ENCODE results near the gene UNC119. TPM values are rescaled to one million over a fixed set of nuclear protein-coding genes. Genes with fewer than 3 reads are reported as not detected.
A peak's percentile ranks its signal among the peaks of the same experiment; 100 is the strongest.

The UNC119 gene
- total and polyA plus RNA-seq, 9 donors = 15.6 to 20.7 (median 17.6) TPM

DNA sequence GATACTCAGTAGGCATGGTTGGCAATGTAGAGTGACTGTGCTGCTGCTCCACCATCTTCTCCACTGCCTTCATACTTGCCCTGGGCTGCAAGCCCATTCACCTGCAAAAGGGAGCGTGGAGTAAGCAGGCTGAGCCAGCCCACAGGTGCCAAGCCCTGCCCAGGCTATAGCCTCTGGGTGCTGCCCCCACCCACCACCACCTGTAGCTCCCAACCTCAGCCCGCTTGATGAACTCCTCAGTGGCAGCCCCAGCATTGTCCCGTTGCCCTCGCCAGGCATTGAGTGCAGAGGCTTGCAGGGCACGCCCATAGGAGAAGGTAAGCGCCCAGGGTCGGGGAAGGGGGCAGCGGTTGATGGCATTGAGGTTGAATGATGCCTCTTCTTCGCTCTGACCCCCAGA lies 21.1 kb upstream of the UNC119 start:
- Histone ChIP-seq H3K36me3 (ENCODE audit: control insufficient read depth, insufficient read depth, low read length) (peaks cover 10% of the 10 kb centered on the region), H3K9me3 (replicated peaks; ENCODE audit: control insufficient read depth, low read depth, low read length) (no peaks in the 10 kb centered on the region), H3K4me1 (ENCODE audit: control insufficient read depth, insufficient read depth, low read length) (peaks cover 19% of the 10 kb centered on the region), H3K27ac (ENCODE audit: low read length) (no peak overlapping the region), H3K4me3 (ENCODE audit: low read length) (no peak overlapping the region), H3K27me3 (ENCODE audit: control insufficient read depth, insufficient read depth, low read length) (no peaks in the 10 kb centered on the region)
- no peak for DNase-seq
- 96% methylated on average over 9 of the region's 9 CpGs for WGBS (ENCODE audit: insufficient coverage)

DNA sequence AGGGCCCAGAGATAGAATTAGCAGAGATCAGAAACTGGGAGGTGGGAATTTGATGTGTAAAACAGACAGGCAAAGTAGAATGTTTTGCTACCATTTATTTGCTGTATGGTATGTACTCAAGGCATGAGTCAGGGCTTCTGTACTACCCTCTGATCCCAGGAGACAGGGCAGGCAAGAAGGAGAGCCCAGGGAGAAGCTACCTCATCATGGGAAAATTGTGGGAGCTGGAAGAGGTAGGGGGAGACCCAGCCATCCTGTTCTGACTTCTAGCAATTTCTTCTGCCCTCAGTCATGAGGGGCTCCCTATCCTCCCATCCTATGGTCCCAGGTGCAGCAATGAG lies 20.6 kb upstream of the UNC119 start:
- Histone ChIP-seq H3K4me3 (ENCODE audit: low read length) (no peak overlapping the region), H3K36me3 (ENCODE audit: control insufficient read depth, insufficient read depth, low read length) (peaks cover 6% of the 10 kb centered on the region), H3K27me3 (ENCODE audit: control insufficient read depth, insufficient read depth, low read length) (no peaks in the 10 kb centered on the region), H3K4me1 (ENCODE audit: control insufficient read depth, insufficient read depth, low read length) (peaks cover 19% of the 10 kb centered on the region), H3K27ac (ENCODE audit: low read length) (no peak overlapping the region), H3K9me3 (replicated peaks; ENCODE audit: control insufficient read depth, low read depth, low read length) (no peaks in the 10 kb centered on the region)
- DNase-seq = no peak

DNA sequence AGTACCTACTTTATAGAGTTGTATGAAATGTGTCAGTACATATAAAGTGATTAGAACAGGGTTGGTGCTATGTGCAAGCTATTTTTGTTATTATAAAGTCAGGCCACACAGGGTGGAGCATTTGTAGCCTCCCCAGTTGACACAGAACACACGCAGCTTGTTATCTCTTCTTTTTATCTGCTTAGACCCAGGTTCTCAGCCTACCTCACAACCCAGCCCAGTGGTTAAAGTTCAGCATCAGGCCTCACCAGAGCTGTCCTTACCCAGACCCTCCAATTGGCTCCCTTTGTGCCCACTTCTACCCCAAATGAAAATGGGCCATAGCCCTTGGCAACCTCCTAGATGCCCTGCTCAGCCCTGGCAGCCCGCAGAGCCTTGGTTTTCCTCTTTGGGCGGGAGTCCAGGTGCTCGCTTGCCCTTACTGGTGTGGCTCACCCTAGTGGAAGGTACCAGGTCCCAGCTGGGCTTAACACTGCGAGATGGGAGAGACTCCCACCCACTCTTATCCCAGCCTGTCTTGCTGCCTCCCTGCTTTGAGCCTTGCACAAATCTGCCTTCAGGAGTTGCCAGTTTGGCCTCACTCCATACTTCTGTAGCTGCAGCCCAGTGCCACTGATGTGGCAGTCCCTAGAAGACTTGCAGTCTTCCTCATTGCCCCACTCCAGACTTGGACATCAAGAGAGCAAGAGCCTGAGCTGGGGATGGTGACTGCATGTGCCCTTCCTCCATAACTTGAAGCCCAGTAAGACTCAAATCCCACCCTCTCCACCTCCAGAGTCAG lies 20.0 kb upstream of the UNC119 start:
- 79% methylated on average over 5 of the region's 5 CpGs for WGBS (ENCODE audit: insufficient coverage)
- Histone ChIP-seq H3K27me3 (ENCODE audit: control insufficient read depth, insufficient read depth, low read length) (no peaks in the 10 kb centered on the region), H3K9me3 (replicated peaks; ENCODE audit: control insufficient read depth, low read depth, low read length) (no peaks in the 10 kb centered on the region), H3K4me1 (ENCODE audit: control insufficient read depth, insufficient read depth, low read length) (peaks cover 19% of the 10 kb centered on the region), H3K27ac (ENCODE audit: low read length) (no peak overlapping the region), H3K4me3 (ENCODE audit: low read length) (no peak overlapping the region), H3K36me3 (ENCODE audit: control insufficient read depth, insufficient read depth, low read length) (peaks cover under 1% of the 10 kb centered on the region)
- DNase-seq = no peak

DNA sequence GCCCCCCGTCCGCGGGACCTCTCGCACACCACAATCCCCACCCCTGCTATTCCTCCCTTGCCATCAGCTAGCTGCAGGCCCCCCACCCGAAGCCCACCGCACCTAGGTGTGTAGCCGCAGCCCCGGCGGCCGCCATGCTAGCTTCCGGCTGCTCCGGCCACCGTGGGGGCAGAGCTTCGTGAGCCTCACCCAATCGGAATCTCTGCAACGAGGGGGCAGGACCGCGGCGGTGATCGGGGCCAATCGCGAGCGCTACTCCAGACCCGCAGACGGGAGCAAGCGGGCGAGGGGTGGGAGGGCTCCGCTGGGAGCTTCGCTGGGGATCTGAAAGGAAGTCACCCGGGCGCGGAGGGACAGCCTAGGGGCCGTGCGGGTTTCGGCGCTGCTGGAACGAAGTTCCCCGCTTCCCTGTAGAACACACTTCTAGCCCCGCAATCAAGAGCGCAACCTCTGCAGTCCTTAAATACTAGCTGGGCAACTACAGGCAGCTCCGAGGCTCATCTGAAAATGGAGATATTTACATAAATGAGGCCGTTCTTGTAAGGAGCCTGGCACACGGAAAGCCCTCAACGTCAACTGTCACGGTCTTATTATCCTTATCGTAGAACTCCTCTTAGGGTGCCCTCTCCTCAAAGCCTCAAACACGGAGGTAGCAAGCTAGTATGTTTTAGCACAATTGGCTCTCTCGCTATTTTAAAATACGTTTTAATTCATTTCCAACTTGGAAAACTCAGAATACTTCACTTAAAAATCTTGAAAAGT lies 19.1 kb upstream of the UNC119 start, which contains the start of gene PIGS:
Gene PIGS (minus strand): TSS at position 164 of the 762 bp plus-strand sequence. CDS start 28 bp downstream, at position 136.
- Histone ChIP-seq H3K4me3 (ENCODE audit: low read length) (peak within 1 kb of the TSS; percentile 97), H3K27me3 (ENCODE audit: control insufficient read depth, insufficient read depth, low read length) (no peaks in the 10 kb centered on the region), H3K4me1 (ENCODE audit: control insufficient read depth, insufficient read depth, low read length) (peaks cover 13% of the 10 kb centered on the region), H3K9me3 (replicated peaks; ENCODE audit: control insufficient read depth, low read depth, low read length) (no peaks in the 10 kb centered on the region), H3K36me3 (ENCODE audit: control insufficient read depth, insufficient read depth, low read length) (no peaks in the 10 kb centered on the region), H3K27ac (ENCODE audit: low read length) (peak within 1 kb of the TSS; percentile 67)
- WGBS (ENCODE audit: insufficient coverage) = 0% methylated on average over 37 of the region's 49 CpGs
- peak; percentile 96 for DNase-seq

DNA sequence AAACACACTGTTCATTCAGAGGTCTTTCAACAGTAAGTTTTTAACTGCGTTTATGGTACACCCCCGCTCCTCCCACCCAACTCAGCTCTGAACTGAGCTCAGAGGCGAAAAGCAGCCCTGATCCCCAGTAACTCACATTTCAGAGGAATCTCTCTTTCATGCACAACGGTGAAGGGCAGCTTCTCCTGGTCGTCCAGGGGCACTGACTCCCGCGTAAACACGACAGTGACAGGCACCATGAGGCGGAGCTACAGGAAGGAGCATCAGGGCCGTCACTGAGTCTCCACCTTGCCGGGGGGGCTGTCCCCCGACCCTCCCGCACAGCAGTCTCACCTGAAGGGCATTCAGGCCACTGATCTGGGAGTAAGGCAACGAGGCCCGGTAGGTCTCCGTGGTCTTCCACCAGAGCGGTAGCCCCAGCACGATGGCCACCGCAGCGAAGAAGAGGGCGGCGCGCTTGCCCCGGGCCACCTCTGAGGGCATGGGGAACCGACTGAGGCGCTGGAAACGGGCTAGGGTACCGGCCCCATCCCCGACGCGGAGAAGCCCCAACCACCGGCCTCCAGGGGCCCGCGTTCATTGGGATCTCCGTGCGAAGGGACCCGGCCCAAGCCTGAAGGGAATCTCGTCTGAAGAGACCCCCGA lies 18.4 kb upstream of the UNC119 start:
- H3K27me3 ChIP-seq (ENCODE audit: control insufficient read depth, insufficient read depth, low read length) = no peaks in the 10 kb centered on the region
- no peaks in the 10 kb centered on the region for H3K9me3 ChIP-seq (replicated peaks; ENCODE audit: control insufficient read depth, low read depth, low read length)
- H3K36me3 ChIP-seq (ENCODE audit: control insufficient read depth, insufficient read depth, low read length) = no peaks in the 10 kb centered on the region
- H3K27ac ChIP-seq (ENCODE audit: low read length) = peak overlapping the region; percentile 67
- peaks cover 13% of the 10 kb centered on the region for H3K4me1 ChIP-seq (ENCODE audit: control insufficient read depth, insufficient read depth, low read length)
- DNase-seq = no peak
- H3K4me3 ChIP-seq (ENCODE audit: low read length) = peak overlapping the region; percentile 97
- WGBS (ENCODE audit: insufficient coverage) = under 1% methylated on average over 38 of the region's 39 CpGs

DNA sequence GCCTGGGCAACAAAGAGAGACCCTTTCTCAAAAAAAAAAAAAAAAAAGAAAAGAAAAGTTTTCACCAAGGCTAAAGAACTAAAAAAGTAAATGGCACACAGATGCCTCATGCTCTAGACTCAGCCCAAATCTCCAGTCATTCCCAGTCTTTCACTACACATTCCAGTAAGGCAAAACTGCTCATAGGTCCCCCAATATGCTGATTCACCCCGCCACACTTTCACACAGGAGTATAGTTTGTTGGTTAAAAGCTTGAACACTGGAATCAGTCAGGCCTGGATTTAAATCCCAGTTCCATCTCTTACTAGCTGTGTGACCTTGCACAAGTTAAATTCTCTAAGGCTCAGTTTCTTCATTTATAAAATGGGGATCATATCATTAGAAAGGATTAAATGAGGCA lies 17.0 kb upstream of the UNC119 start:
- DNase-seq = no peak
- Histone ChIP-seq H3K36me3 (ENCODE audit: control insufficient read depth, insufficient read depth, low read length) (no peaks in the 10 kb centered on the region), H3K27ac (ENCODE audit: low read length) (no peak overlapping the region), H3K27me3 (ENCODE audit: control insufficient read depth, insufficient read depth, low read length) (no peaks in the 10 kb centered on the region), H3K4me1 (ENCODE audit: control insufficient read depth, insufficient read depth, low read length) (peaks cover 13% of the 10 kb centered on the region), H3K4me3 (ENCODE audit: low read length) (no peak overlapping the region), H3K9me3 (replicated peaks; ENCODE audit: control insufficient read depth, low read depth, low read length) (no peaks in the 10 kb centered on the region)
- WGBS (ENCODE audit: insufficient coverage) = no CpG with 5 or more reads among the region's 1 CpG

DNA sequence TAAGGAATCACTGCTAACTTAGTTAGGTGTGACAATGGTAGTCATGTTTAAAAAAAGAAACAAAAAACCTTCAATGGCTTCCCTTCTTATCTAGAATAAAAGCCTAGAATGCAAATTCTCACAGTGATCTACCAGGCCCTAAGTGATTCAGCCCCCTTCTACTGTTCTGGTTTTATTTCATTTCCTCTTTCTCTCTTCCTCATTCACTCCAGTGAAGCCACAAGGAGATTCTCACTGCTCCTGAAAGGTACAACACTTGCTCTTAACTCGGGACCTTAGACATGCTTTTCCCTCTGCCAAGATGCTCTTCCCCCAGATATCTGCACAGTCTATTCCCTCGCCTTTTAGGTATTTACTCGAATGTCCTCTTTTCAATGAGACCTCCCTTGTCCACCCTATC lies 15.2 kb upstream of the UNC119 start:
- no peak for DNase-seq
- no peak overlapping the region for H3K4me3 ChIP-seq (ENCODE audit: low read length)
- H3K27me3 ChIP-seq (ENCODE audit: control insufficient read depth, insufficient read depth, low read length) = no peaks in the 10 kb centered on the region
- no peak overlapping the region for H3K27ac ChIP-seq (ENCODE audit: low read length)
- no peaks in the 10 kb centered on the region for H3K9me3 ChIP-seq (replicated peaks; ENCODE audit: control insufficient read depth, low read depth, low read length)
- WGBS (ENCODE audit: insufficient coverage) = 87% methylated on average over 3 of the region's 3 CpGs
- peaks cover 11% of the 10 kb centered on the region for H3K36me3 ChIP-seq (ENCODE audit: control insufficient read depth, insufficient read depth, low read length)
- peaks cover 19% of the 10 kb centered on the region for H3K4me1 ChIP-seq (ENCODE audit: control insufficient read depth, insufficient read depth, low read length)

DNA sequence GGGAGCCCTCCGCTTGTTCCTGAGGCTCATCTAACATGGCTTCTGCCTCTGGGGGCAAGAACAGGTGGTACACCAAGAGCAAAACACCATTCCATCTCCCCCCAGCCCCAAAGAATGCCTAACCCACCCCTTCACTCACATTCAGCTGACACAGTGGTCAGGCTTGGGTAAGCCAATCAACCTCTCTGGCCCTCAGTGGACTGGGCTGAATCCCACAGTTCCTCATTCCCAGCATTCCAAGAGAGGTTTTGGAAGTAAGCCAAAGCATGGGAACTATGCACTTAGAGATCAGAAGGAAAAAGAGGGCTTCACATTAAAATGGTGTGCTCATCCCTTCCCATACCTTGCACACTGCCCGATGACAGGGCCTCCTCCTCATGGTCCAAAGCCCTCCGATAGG lies 11.1 kb upstream of the UNC119 start:
- H3K27ac ChIP-seq (ENCODE audit: low read length) = no peak overlapping the region
- no CpG with 5 or more reads among the region's 3 CpGs for WGBS (ENCODE audit: insufficient coverage)
- no peaks in the 10 kb centered on the region for H3K27me3 ChIP-seq (ENCODE audit: control insufficient read depth, insufficient read depth, low read length)
- peaks cover 22% of the 10 kb centered on the region for H3K36me3 ChIP-seq (ENCODE audit: control insufficient read depth, insufficient read depth, low read length)
- H3K4me1 ChIP-seq (ENCODE audit: control insufficient read depth, insufficient read depth, low read length) = peaks cover 7% of the 10 kb centered on the region
- no peak for DNase-seq
- no peaks in the 10 kb centered on the region for H3K9me3 ChIP-seq (replicated peaks; ENCODE audit: control insufficient read depth, low read depth, low read length)
- H3K4me3 ChIP-seq (ENCODE audit: low read length) = no peak overlapping the region

DNA sequence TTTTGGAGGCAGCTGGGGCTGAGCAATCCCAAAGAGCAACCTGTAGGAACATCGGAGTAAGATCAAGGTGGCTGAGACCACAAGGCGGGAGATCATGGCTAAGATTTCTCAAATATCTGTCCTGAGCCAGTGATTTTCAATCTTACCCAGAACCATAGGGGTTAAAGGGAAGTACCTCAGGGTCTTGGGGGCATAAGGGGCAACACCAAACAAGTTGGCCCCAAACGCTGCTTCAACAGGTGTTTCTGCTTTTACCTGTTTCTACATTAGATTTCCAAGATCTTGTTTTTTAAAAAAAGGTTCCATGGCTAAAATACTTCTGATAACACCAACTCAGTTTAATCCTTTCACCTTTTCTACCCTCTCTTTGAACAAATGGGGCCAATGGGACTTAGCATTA lies 2.6 kb upstream of the UNC119 start:
- H3K27me3 ChIP-seq (ENCODE audit: control insufficient read depth, insufficient read depth, low read length) = no peaks in the 10 kb centered on the region
- no peaks in the 10 kb centered on the region for H3K9me3 ChIP-seq (replicated peaks; ENCODE audit: control insufficient read depth, low read depth, low read length)
- H3K4me3 ChIP-seq (ENCODE audit: low read length) = no peak overlapping the region
- WGBS (ENCODE audit: insufficient coverage) = 86% methylated on average over 1 of the region's 3 CpGs
- peaks cover 11% of the 10 kb centered on the region for H3K4me1 ChIP-seq (ENCODE audit: control insufficient read depth, insufficient read depth, low read length)
- no peak overlapping the region for H3K27ac ChIP-seq (ENCODE audit: low read length)
- DNase-seq = no peak
- peaks cover 50% of the 10 kb centered on the region for H3K36me3 ChIP-seq (ENCODE audit: control insufficient read depth, insufficient read depth, low read length)

DNA sequence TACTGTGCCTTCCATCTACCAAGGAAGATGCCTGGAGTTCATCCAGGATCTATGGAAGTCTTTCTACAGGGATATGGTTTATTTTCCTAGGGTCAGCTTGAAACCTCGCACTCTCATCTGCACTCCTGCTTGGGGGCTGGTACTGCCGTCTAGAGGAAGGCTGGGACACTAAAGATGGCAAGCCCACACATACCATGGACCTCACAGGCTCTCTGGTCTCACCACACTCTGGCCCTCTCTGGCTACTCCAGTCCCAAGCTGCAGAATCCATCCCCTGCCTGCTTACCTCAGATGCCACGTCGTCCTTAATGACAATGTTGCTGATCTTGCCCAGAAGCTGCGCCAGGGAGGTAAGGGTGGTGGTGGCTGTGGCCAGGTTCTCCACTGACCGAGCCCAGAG lies 2.1 kb upstream of the UNC119 start:
- 78% methylated on average over 3 of the region's 6 CpGs for WGBS (ENCODE audit: insufficient coverage)
- Histone ChIP-seq H3K27ac (ENCODE audit: low read length) (no peak overlapping the region), H3K36me3 (ENCODE audit: control insufficient read depth, insufficient read depth, low read length) (peaks cover 46% of the 10 kb centered on the region), H3K9me3 (replicated peaks; ENCODE audit: control insufficient read depth, low read depth, low read length) (no peaks in the 10 kb centered on the region), H3K27me3 (ENCODE audit: control insufficient read depth, insufficient read depth, low read length) (no peaks in the 10 kb centered on the region), H3K4me1 (ENCODE audit: control insufficient read depth, insufficient read depth, low read length) (peaks cover 11% of the 10 kb centered on the region), H3K4me3 (ENCODE audit: low read length) (no peak overlapping the region)
- no peak for DNase-seq
